H1 (cell line): ENCODE data around the gene ADAD1. TPM values are rescaled to one million over a fixed set of nuclear protein-coding genes. Genes with fewer than 3 reads are reported as not detected.

Source experiments
- HDAC2 ChIP-seq, 2 experiments: fragments of 300-600 bp in 1 of 2; sonication (generic) in 1 of 2; IDR thresholded peaks; 2 replicates each; pipeline ENCODE4 v1.6.1; 2011 to 2012; ENCODE audit warnings: low read depth in 2 of 2, low read length in 2 of 2, mild to moderate bottlenecking in 2 of 2, moderate library complexity in 2 of 2, borderline replicate concordance in 1 of 2, inconsistent platforms in 1 of 2
- KDM4A ChIP-seq: IDR thresholded peaks from one replicate; pipeline ENCODE4 v1.7.1; 2012; ENCODE audit warnings: low read depth, mild to moderate bottlenecking, moderate library complexity, low read length, inconsistent platforms; ENCODE audit not compliant: severe bottlenecking
- NANOG ChIP-seq: IDR thresholded peaks from 2 replicates; pipeline ENCODE4 v1.6.1; 2011; ENCODE audit warnings: low read length, low read depth, mild to moderate bottlenecking, inconsistent platforms; ENCODE audit not compliant: insufficient read depth, poor library complexity, severe bottlenecking
- RAD21 ChIP-seq, 2 experiments: IDR thresholded peaks in 1 of 2; conservative IDR thresholded peaks in 1 of 2; 2 replicates each; pipeline ENCODE4 v1.6.1; 2011; ENCODE audit warnings: low read depth in 2 of 2, low read length in 2 of 2, improper control_type of control experiment in 1 of 2, inconsistent platforms in 1 of 2, mild to moderate bottlenecking in 1 of 2, moderate library complexity in 1 of 2
- polyA plus RNA-seq, 7 experiments: library from polyadenylated mRNA; depleted of rRNA in 3 of 7; stranded (reverse) in 5 of 7; unstranded in 2 of 7; fragments of >200 nt in 5 of 7; fragments of 200-250 nt in 2 of 7; gene quantifications; 1 replicate in 5 of 7; 2 replicates in 1 of 7; 4 replicates in 1 of 7; pipeline versions ENCODE4 v1.2.1 to v1.2.3, GENCODE V29; 2011 to 2013; ENCODE audit warnings: missing spikeins in 2 of 7, mixed read lengths in 2 of 7
- total RNA-seq: library from RNA; stranded (reverse); fragmentation: NEBNext Ultra II Directional; extraction: Animal tissue kit (Norgen Biotek cat#: 25700); gene quantifications from 2 replicates; pipeline ENCODE4 v1.2.1, GENCODE V29; 2021

Gene ADAD1
- total and polyA plus RNA-seq, 2 of the 8 experiments (the other 6 are each of a cell fraction or from before 2014, with no cell fraction given): not detected

- no peak for TF ChIP-seq KDM4A
- TF ChIP-seq RAD21 (IDR thresholded peaks at IDR 0.05 in 1 of 2, conservative IDR thresholded peaks at IDR 0.05 in 1 of 2; ENCODE audit: low read depth in 2 of 2, low read length in 2 of 2): no peak
- no peak for TF ChIP-seq HDAC2 (IDR thresholded peaks at IDR 0.05; ENCODE audit: borderline replicate concordance in 1 of 2, low read depth in 2 of 2, low read length in 2 of 2)
- TF ChIP-seq NANOG: no peak
- TF ChIP-seq, all 59 proteins: peak for 0
Observed at GRCh38 chr4:122334828-122335227, 44.0 kb upstream of the ADAD1 start (continued).
